ENCODE results near the gene SLC47A2.

Gene SLC47A2

DNA sequence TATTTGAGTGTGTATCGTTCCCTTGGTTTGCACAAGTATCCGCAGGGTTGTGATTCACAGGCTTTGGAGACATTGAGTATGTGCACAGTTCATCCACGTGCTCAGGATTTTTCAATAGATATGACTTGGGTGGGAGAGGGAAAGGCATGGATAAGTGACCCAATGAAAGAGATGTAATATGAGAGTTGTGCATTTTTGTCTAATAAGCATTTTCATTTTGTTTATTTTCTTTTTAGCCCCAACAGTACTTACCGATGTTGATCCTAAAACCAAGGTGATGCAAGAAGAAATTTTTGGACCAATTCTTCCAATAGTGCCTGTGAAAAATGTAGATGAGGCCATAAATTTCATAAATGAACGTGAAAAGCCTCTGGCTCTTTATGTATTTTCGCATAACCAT is 53.3 kb downstream of the SLC47A2 start:
- Mint-ChIP-seq H3K27ac (no peak overlapping the region), H3K4me1 (ENCODE audit: low read depth) (no peaks in the 10 kb centered on the region), H3K36me3 (ENCODE audit: low read depth) (peaks cover 5% of the 10 kb centered on the region), H3K9me3 (no peaks in the 10 kb centered on the region), H3K27me3 (ENCODE audit: low read depth) (no peaks in the 10 kb centered on the region), H3K4me3 (no peak overlapping the region)

- H3K36me3 Mint-ChIP-seq (ENCODE audit: low read depth), result peaks cover 15% of the 10 kb centered on the region
- H3K9me3 Mint-ChIP-seq, result no peaks in the 10 kb centered on the region
- no peak overlapping the region for H3K27ac Mint-ChIP-seq
- no peaks in the 10 kb centered on the region for H3K4me1 Mint-ChIP-seq (ENCODE audit: low read depth)
- no peak overlapping the region for H3K4me3 Mint-ChIP-seq
- H3K27me3 Mint-ChIP-seq (ENCODE audit: low read depth), result no peaks in the 10 kb centered on the region
These were observed 55.3 kb downstream of the SLC47A2 start for GRCh38 chr17:19661121-19661520.

- no peaks in the 10 kb centered on the region for H3K27me3 Mint-ChIP-seq (ENCODE audit: low read depth)
- no peak overlapping the region for H3K4me3 Mint-ChIP-seq
- H3K9me3 Mint-ChIP-seq, result no peaks in the 10 kb centered on the region
- peaks cover 15% of the 10 kb centered on the region for H3K36me3 Mint-ChIP-seq (ENCODE audit: low read depth)
- H3K4me1 Mint-ChIP-seq (ENCODE audit: low read depth), result no peaks in the 10 kb centered on the region
- no peak overlapping the region for H3K27ac Mint-ChIP-seq
These were observed 56.0 kb downstream of the SLC47A2 start for GRCh38 chr17:19660219-19660870.

- Mint-ChIP-seq H3K4me1 (ENCODE audit: low read depth) (no peaks in the 10 kb centered on the region), H3K27me3 (ENCODE audit: low read depth) (no peaks in the 10 kb centered on the region), H3K9me3 (no peaks in the 10 kb centered on the region), H3K36me3 (ENCODE audit: low read depth) (peaks cover 16% of the 10 kb centered on the region), H3K4me3 (no peak overlapping the region), H3K27ac (no peak overlapping the region)
These were observed 56.8 kb downstream of the SLC47A2 start for GRCh38 chr17:19659366-19660177.

DNA sequence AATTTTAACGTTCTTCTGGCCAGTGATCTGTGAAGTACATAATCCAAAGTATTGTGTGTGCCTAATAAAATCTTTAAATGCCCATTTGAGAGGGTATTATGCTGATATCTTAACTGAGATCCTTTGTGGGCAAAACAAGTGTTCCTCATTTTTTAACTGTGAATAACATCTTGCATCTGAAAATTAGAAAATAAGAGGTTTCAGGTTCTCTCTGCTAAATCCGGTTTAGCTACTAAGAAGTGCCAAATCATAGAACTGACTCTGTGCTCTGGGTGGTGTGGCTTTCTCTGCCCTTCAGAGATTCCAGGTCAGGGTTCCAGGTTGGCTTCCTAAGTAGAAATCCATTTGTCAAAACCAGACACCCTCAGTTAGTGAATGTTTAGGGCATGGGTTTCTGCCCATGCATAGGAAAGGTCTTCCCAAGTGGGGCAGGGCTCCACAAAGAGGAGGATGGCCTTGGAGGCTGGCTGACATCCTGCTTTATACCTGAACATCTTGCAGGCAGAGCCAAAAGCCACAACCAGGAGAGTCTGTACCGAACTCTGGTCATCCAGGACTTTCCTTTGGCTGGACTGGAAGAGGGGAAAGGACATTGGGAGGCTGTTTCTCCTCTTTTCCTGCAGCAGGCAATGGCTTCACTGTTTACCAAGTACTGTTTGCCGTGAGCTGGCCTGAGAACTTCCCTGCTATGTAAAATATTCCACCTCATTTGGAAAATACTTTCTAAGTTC is 59.4 kb downstream of the SLC47A2 start:
- H3K27ac Mint-ChIP-seq, result no peak overlapping the region
- H3K36me3 Mint-ChIP-seq (ENCODE audit: low read depth), result peaks cover 25% of the 10 kb centered on the region
- H3K4me1 Mint-ChIP-seq (ENCODE audit: low read depth), result peaks cover 2% of the 10 kb centered on the region
- no peaks in the 10 kb centered on the region for H3K9me3 Mint-ChIP-seq
- H3K4me3 Mint-ChIP-seq, result no peak overlapping the region
- no peaks in the 10 kb centered on the region for H3K27me3 Mint-ChIP-seq (ENCODE audit: low read depth)

GRCh38 chr17:19656336-19656735 is 60.0 kb downstream of the SLC47A2 start:
- Mint-ChIP-seq H3K36me3 (ENCODE audit: low read depth) (peaks cover 25% of the 10 kb centered on the region), H3K4me1 (ENCODE audit: low read depth) (peaks cover 5% of the 10 kb centered on the region), H3K9me3 (no peaks in the 10 kb centered on the region)

GRCh38 chr17:19654896-19655295 is 61.5 kb downstream of the SLC47A2 start:
- H3K27me3 Mint-ChIP-seq (ENCODE audit: low read depth), result no peaks in the 10 kb centered on the region
- H3K4me1 Mint-ChIP-seq (ENCODE audit: low read depth), result peaks cover 11% of the 10 kb centered on the region
- H3K36me3 Mint-ChIP-seq (ENCODE audit: low read depth), result peaks cover 25% of the 10 kb centered on the region
- no peak overlapping the region for H3K4me3 Mint-ChIP-seq
- no peak overlapping the region for H3K27ac Mint-ChIP-seq
- H3K9me3 Mint-ChIP-seq, result no peaks in the 10 kb centered on the region

More at GRCh38 chr17:19656336-19656735, 60.0 kb downstream of the SLC47A2 start:
- H3K27ac Mint-ChIP-seq, result no peak overlapping the region
- no peak overlapping the region for H3K4me3 Mint-ChIP-seq
- H3K27me3 Mint-ChIP-seq (ENCODE audit: low read depth), result no peaks in the 10 kb centered on the region

DNA sequence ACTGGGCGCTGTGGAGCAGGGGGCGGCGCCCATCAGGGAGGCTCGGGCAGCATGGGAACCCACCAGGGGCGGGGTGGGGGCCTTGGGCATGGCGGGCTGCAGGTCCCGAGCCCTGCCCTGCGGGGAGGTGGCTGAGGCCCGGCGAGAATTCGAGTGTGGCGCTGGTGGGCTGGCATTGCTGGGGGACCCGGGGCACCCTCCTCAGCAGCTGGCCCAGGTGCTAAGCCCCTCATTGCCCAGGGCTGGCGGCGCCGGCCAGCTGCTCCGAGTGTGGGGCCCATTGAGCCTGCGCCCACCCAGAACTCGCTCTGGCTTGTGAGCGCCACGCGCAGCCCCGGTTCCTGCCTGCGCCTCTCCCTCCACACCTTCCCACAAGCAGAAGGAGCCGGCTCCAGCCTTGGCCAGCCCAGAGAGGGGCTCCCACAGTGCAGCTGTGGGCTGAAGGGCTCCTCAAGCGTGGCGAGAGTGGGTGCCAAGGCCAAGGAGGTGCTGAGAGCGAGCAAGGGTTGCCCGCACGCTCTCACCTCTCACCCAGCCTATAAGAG is 62.0 kb downstream of the SLC47A2 start:
- Mint-ChIP-seq H3K27me3 (ENCODE audit: low read depth) (no peaks in the 10 kb centered on the region), H3K4me1 (ENCODE audit: low read depth) (peaks cover 14% of the 10 kb centered on the region), H3K27ac (no peak overlapping the region), H3K36me3 (ENCODE audit: low read depth) (peaks cover 25% of the 10 kb centered on the region), H3K9me3 (no peaks in the 10 kb centered on the region), H3K4me3 (no peak overlapping the region)

- peaks cover 21% of the 10 kb centered on the region for H3K36me3 Mint-ChIP-seq (ENCODE audit: low read depth)
- no peak overlapping the region for H3K27ac Mint-ChIP-seq
- H3K9me3 Mint-ChIP-seq, result no peaks in the 10 kb centered on the region
- no peak overlapping the region for H3K4me3 Mint-ChIP-seq
- H3K27me3 Mint-ChIP-seq (ENCODE audit: low read depth), result no peaks in the 10 kb centered on the region
- H3K4me1 Mint-ChIP-seq (ENCODE audit: low read depth), result peaks cover 26% of the 10 kb centered on the region
These were observed 63.8 kb downstream of the SLC47A2 start for GRCh38 chr17:19652595-19652994.

DNA sequence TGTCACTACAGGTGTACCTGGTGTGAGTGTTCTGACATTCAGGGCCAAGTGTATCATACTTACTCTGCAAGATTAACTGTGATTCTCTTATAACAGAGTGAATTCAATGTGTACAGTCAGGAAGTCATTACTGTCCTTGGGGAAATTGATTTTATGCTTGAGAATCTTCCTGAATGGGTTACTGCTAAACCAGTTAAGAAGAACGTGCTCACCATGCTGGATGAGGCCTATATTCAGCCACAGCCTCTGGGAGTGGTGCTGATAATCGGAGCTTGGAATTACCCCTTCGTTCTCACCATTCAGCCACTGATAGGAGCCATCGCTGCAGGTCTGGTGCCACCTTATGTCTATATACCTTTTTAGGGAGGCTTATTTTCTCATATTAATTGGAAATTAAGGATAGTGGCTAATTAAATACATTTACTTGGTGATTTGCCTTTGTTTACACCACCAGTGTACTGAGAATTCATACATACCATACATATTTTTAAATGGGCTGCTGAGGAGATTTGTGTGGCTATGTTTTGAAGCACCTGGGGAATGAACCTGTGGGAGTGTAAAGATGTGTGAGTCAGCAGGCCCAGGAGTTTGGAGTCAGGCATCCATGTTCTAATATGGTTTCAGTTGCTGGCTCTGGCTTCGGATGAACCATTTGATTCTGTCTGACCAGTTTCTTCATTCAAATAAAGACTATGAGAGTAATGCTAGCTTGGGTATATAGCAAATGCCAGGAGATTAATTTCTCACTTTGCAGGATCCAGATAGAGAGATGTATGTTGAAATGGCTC is 64.7 kb downstream of the SLC47A2 start:
- Mint-ChIP-seq H3K27ac (no peak overlapping the region), H3K4me1 (ENCODE audit: low read depth) (peaks cover 32% of the 10 kb centered on the region), H3K27me3 (ENCODE audit: low read depth) (no peaks in the 10 kb centered on the region), H3K4me3 (no peak overlapping the region), H3K36me3 (ENCODE audit: low read depth) (peaks cover 18% of the 10 kb centered on the region), H3K9me3 (no peaks in the 10 kb centered on the region)

GRCh38 chr17:19650826-19651225 is 65.6 kb downstream of the SLC47A2 start:
- Mint-ChIP-seq H3K4me1 (ENCODE audit: low read depth) (peaks cover 34% of the 10 kb centered on the region), H3K27me3 (ENCODE audit: low read depth) (peaks cover 2% of the 10 kb centered on the region), H3K9me3 (no peaks in the 10 kb centered on the region), H3K36me3 (ENCODE audit: low read depth) (peaks cover 11% of the 10 kb centered on the region), H3K4me3 (peak overlapping the region; percentile 21), H3K27ac (no peak overlapping the region)

DNA sequence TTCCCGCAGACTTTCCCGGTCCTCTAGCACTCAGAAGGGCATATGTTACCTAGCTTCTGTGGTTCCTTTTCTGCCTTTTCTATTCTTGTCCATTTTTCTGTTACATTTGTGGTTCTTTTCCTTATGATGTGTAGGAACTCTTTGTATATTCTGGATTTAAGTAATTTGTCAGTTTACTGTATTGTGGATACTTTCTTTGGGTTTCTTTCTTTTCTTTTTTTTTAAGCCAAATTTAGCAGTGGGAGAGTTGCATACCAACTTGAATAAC is 67.2 kb downstream of the SLC47A2 start:
- peaks cover 34% of the 10 kb centered on the region for H3K4me1 Mint-ChIP-seq (ENCODE audit: low read depth)
- peaks cover 9% of the 10 kb centered on the region for H3K27me3 Mint-ChIP-seq (ENCODE audit: low read depth)
- peaks cover 8% of the 10 kb centered on the region for H3K36me3 Mint-ChIP-seq (ENCODE audit: low read depth)
- peak overlapping the region; percentile 56 for H3K27ac Mint-ChIP-seq
- no peaks in the 10 kb centered on the region for H3K9me3 Mint-ChIP-seq
- H3K4me3 Mint-ChIP-seq, result peak overlapping the region; percentile 92

DNA sequence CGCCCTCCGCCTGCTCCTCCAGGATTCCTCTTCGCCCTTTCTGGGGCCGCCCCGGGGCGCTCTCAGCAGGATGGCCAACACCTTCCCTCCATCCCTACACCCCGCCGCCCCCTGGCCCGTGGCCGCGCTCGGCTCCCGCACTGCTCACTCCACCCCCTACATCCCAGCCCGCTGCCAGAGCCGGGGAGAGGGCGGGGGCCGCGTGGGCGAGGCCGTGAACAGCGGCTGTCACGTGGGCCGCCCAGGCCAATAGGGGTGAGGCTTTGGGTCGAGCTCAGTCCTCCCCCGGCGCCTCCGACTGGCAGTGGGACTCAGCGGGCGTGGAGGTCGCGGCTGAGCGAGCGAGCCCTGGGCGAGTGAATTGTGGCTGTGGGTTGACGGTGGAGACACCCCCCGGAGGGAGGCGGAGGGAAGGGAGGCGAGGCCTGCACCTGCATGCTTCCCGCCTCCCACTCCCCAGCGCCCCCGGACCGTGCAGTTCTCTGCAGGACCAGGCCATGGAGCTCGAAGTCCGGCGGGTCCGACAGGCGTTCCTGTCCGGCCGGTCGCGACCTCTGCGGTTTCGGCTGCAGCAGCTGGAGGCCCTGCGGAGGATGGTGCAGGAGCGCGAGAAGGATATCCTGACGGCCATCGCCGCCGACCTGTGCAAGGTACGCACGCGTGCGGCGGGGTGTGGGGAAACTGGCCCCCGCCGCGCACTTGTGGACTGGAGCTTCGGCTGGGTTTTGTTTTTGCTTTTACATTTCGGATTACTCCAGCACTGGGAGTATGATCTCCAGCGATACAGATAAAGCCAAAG is 67.7 kb downstream of the SLC47A2 start, which contains the start of gene ALDH3A2:
Gene ALDH3A2, plus strand, starts transcription at position 277 of the 799 bp plus-strand sequence. Its CDS starts 221 bp downstream, at position 498.
- Mint-ChIP-seq H3K4me1 (ENCODE audit: low read depth) (peaks cover 34% of the 10 kb centered on the region), H3K4me3 (peak within 1 kb of the TSS; percentile 92), H3K27me3 (ENCODE audit: low read depth) (peaks cover 9% of the 10 kb centered on the region), H3K36me3 (ENCODE audit: low read depth) (peaks cover 5% of the 10 kb centered on the region), H3K27ac (peak within 1 kb of the TSS; percentile 91), H3K9me3 (no peaks in the 10 kb centered on the region)
